Keratinocyte (primary cell): ENCODE measurements around the gene KCNE1. TPM values are rescaled to one million over a fixed set of nuclear protein-coding genes. Genes with fewer than 3 reads are reported as not detected.

Source experiments
- DNase-seq: peaks from one replicate; pipeline ENCODE4 v3.0.0-alpha.2; 2011; ENCODE audit warnings: low read depth, missing footprints, low spot score
- FAIRE-seq: peaks from 2 replicates; lab custom pipeline; 2011; peaks lifted over from hg19 to GRCh38; lab: Jason Lieb, UNC
- H2AFZ ChIP-seq: 2 replicates; pipeline ENCODE4 v1.6.0; 2012; ENCODE audit warnings: low read length, control low read depth, inconsistent platforms; ENCODE audit not compliant: control insufficient read depth
- H3K27ac ChIP-seq: 2 replicates; pipeline ENCODE4 v1.5.1; 2011; ENCODE audit warnings: low read length; ENCODE audit not compliant: control insufficient read depth, insufficient read depth
- H3K27me3 ChIP-seq: 3 replicates; pipeline ENCODE4 v1.6.0; 2011; ENCODE audit warnings: low read length; ENCODE audit not compliant: control insufficient read depth, insufficient read depth; ENCODE audit errors: extremely low read depth
- H3K36me3 ChIP-seq, 2 experiments: 2 replicates in 1 of 2; 3 replicates in 1 of 2; pipeline ENCODE4 v1.5.1; 2011; ENCODE audit warnings: low read length in 2 of 2, mild to moderate bottlenecking in 1 of 2; ENCODE audit not compliant: control insufficient read depth in 2 of 2, insufficient read depth in 2 of 2; ENCODE audit errors: extremely low read depth in 1 of 2
- H3K4me1 ChIP-seq: 3 replicates; pipeline ENCODE4 v1.5.1; 2011; ENCODE audit warnings: low read length; ENCODE audit not compliant: control insufficient read depth, insufficient read depth; ENCODE audit errors: extremely low read depth
- H3K4me2 ChIP-seq: 3 replicates; pipeline ENCODE4 v1.6.0; 2011; ENCODE audit warnings: low read depth, low read length; ENCODE audit not compliant: control insufficient read depth, insufficient read depth; ENCODE audit errors: extremely low read depth
- H3K4me3 ChIP-seq, 3 experiments: fragments of 200-600 bp in 1 of 3; sonication (generic) in 1 of 3; 2 replicates in 2 of 3; 3 replicates in 1 of 3; pipeline ENCODE4 v1.5.1; 2011 to 2016; ENCODE audit warnings: low read length in 3 of 3, mild to moderate bottlenecking in 3 of 3, control low read depth in 2 of 3, inconsistent platforms in 1 of 3, low read depth in 1 of 3, mixed read lengths in 1 of 3, mixed run types in 1 of 3, moderate library complexity in 1 of 3; ENCODE audit not compliant: control insufficient read depth in 2 of 3, insufficient read depth in 2 of 3; ENCODE audit errors: extremely low read depth in 1 of 3
- H3K79me2 ChIP-seq: 2 replicates; pipeline ENCODE4 v1.6.0; 2012; ENCODE audit warnings: low read length; ENCODE audit not compliant: control insufficient read depth, insufficient read depth
- H3K9ac ChIP-seq: 3 replicates; pipeline ENCODE4 v1.6.0; 2011; ENCODE audit warnings: low read length; ENCODE audit not compliant: control insufficient read depth, insufficient read depth; ENCODE audit errors: extremely low read depth
- H3K9me1 ChIP-seq: 3 replicates; pipeline ENCODE4 v1.6.0; 2011; ENCODE audit warnings: low read length; ENCODE audit not compliant: control insufficient read depth, insufficient read depth; ENCODE audit errors: extremely low read depth
- H3K9me3 ChIP-seq: 2 replicates; pipeline ENCODE4 v1.5.1; 2012; ENCODE audit warnings: low read depth, low read length; ENCODE audit not compliant: control insufficient read depth
- H4K20me1 ChIP-seq: 3 replicates; pipeline ENCODE4 v1.6.0; 2011; ENCODE audit warnings: low read length; ENCODE audit not compliant: control insufficient read depth, insufficient read depth; ENCODE audit errors: extremely low read depth
- CTCF ChIP-seq, 3 experiments: IDR thresholded peaks in 1 of 3; conservative IDR thresholded peaks in 1 of 3; optimal IDR thresholded peaks in 1 of 3; 2 replicates in 2 of 3; 3 replicates in 1 of 3; pipeline versions ENCODE3 to v1.5.1; 2011; ENCODE audit warnings: low read length in 3 of 3, mild to moderate bottlenecking in 3 of 3, moderate library complexity in 2 of 3, control low read depth in 1 of 3, inconsistent platforms in 1 of 3; ENCODE audit not compliant: insufficient read depth in 2 of 3; ENCODE audit errors: extremely low read depth in 1 of 3
- EZH2 ChIP-seq: IDR thresholded peaks from one replicate; pipeline ENCODE4 v1.6.1; 2012; ENCODE audit warnings: inconsistent platforms, mild to moderate bottlenecking, low read length, moderate library complexity
- dilution Hi-C: fragments of 300-500 bp; cut with MboI; formaldehyde crosslinking; loops from one replicate; pipeline ENCODE4 v1.7.0; 2020; ENCODE audit warnings: low sequenced_read_pairs; ENCODE audit not compliant: extremely low pct_ligation_motif_present
- polyA plus RNA-seq, 5 experiments: library from polyadenylated mRNA; depleted of rRNA in 3 of 5; stranded (reverse) in 3 of 5; stranded (forward) in 1 of 5; unstranded in 1 of 5; fragments of >200 nt; gene quantifications; 1 replicate in 1 of 5; 2 replicates in 3 of 5; 3 replicates in 1 of 5; pipeline versions ENCODE4 v1.2.1 to v1.2.3, GENCODE V29; 2011 to 2012; ENCODE audit warnings: missing spikeins in 2 of 5, low read depth in 1 of 5, low replicate concordance in 1 of 5

KCNE1 gene
- polyA plus RNA-seq, 1 donor (not counting 4 experiments of a cell fraction or from before 2014, with no cell fraction given), result 0.08 TPM

GRCh38 chr21:34517039-34517438 lies 5.0 kb upstream of the KCNE1 start:
- Histone ChIP-seq H3K9me1 (no peaks in the 10 kb centered on the region), H3K4me3 (no peak overlapping the region), H3K4me1 (no peaks in the 10 kb centered on the region), H3K27ac (no peak overlapping the region), H3K9me3 (no peaks in the 10 kb centered on the region), H3K36me3 (peaks cover 7 to 8% of the 10 kb centered on the region in 2 experiments), H4K20me1 (no peaks in the 10 kb centered on the region), H2AFZ (no peak overlapping the region), H3K9ac (no peak overlapping the region), H3K27me3 (no peaks in the 10 kb centered on the region), H3K79me2 (no peaks in the 10 kb centered on the region), H3K4me2 (no peak overlapping the region)
- DNase-seq, result no peak
- dilution Hi-C loops, result no loop called here
- no peak for FAIRE-seq
- no peak for TF ChIP-seq EZH2
- TF ChIP-seq CTCF (optimal IDR thresholded peaks at IDR 0.05 in 1 of 3, IDR thresholded peaks at IDR 0.05 in 1 of 3, conservative IDR thresholded peaks at IDR 0.05 in 1 of 3; ENCODE audit: extremely low read depth in 1 of 3, insufficient read depth in 2 of 3, low read length in 3 of 3), result no peak

- Histone ChIP-seq H3K27ac (no peak overlapping the region), H3K9ac (no peak overlapping the region), H3K4me3 (no peak overlapping the region), H3K36me3 (peaks cover 0 to 3% of the 10 kb centered on the region in 2 experiments), H2AFZ (no peak overlapping the region), H3K4me1 (no peaks in the 10 kb centered on the region), H3K9me3 (no peaks in the 10 kb centered on the region), H3K9me1 (no peaks in the 10 kb centered on the region), H3K79me2 (no peaks in the 10 kb centered on the region), H4K20me1 (no peaks in the 10 kb centered on the region), H3K27me3 (no peaks in the 10 kb centered on the region), H3K4me2 (no peak overlapping the region)
- dilution Hi-C loops, result no loop called here
- no peak for FAIRE-seq
- DNase-seq, result no peak
- TF ChIP-seq CTCF (optimal IDR thresholded peaks at IDR 0.05 in 1 of 3, IDR thresholded peaks at IDR 0.05 in 1 of 3, conservative IDR thresholded peaks at IDR 0.05 in 1 of 3; ENCODE audit: extremely low read depth in 1 of 3, insufficient read depth in 2 of 3, low read length in 3 of 3), result no peak
- TF ChIP-seq EZH2, result no peak
These were observed 2.6 kb upstream of the KCNE1 start for GRCh38 chr21:34514576-34515115.
